Heart left ventricle (tissue), 13 donors: ENCODE results near the gene HSF2BP.
"Not testable (repeated sequence)": the region's sequence is repeated elsewhere in the genome, so short reads cannot be mapped to it uniquely, and the experiment has no call there.

Experiments used
- CTCF ChIP-seq, 12 donors: fragments of 200-600 bp; sonication (generic) in 4 of 12; IDR thresholded peaks; one replicate each; pipeline versions ENCODE4 v1.5.0 to v1.8.0; 2018 to 2022; ENCODE audit warnings: antibody characterized with exemption in 12 of 12, mild to moderate bottlenecking in 5 of 12
- POLR2A ChIP-seq, 2 donors: fragments of 450-650 bp; IDR thresholded peaks; one replicate each; pipeline ENCODE4 v1.6.1; 2017; ENCODE audit warnings: antibody characterized with exemption in 2 of 2, mild to moderate bottlenecking in 2 of 2, moderate library complexity in 2 of 2
- donor health status: ischemic (EF 13 %, LVEDD 7.1; RV severe dilation, severe dysfunction).
- donor health status: DM: no; HTN: yes; CAD: no.
- donor health status: DM: no; HTN: no; CAD: no.
- donor health status: ischemic (EF 25% LVEDD 6.9; RV normal size, moderate dysfunction).
- donor health status: ischemic (EF 25% LVEDD 5.7; RV mildly dilated, moderate dysfunction).
- donor health status: ischemic (EF 35%, LVEDD 5.7; RV mildly dilated, moderate dysfunction).
- donor health status: nonischemic (EF 11% LVEDD 7.7; RV severe dilation, severe dysfunction).
- donor health status: DM: yes; HTN: yes; CAD: no.
- donor health status: PGD.
- donor health status: ischemic (EF 29% LVEDD 5.4; RV normal size, mild dysfunction).
- donor health status: nonischemic (EF 23%, LVEDD 6.1; RV moderate dilation, normal function).

GRCh38 chr21:43510669-43511068 is 148.6 kb downstream of the HSF2BP start:
- not testable (repeated sequence) for TF ChIP-seq CTCF, POLR2A (IDR thresholded peaks at IDR 0.05)
